AG09319 (cell line): ENCODE measurements around the gene CRIM1.
"Not testable (repeated sequence)": the region's sequence is repeated elsewhere in the genome, so short reads cannot be mapped to it uniquely, and the experiment has no call there.

Experiments used
- DNase-seq: peaks from one replicate; pipeline ENCODE4 v3.0.0-alpha.2; 2010; ENCODE audit warnings: low read depth; ENCODE audit errors: extremely low read depth
- CTCF ChIP-seq: IDR thresholded peaks from 2 replicates; pipeline ENCODE4 v1.5.1; 2011; ENCODE audit warnings: low read depth, mild to moderate bottlenecking, inconsistent platforms, low read length, moderate library complexity

The CRIM1 gene

GRCh38 chr2:36359067-36359466, 3.5 kb downstream of the CRIM1 start:
- TF ChIP-seq CTCF, result peak; percentile 28
- no peak for DNase-seq

GRCh38 chr2:36360063-36360462, 4.5 kb downstream of the CRIM1 start:
- no peak for TF ChIP-seq CTCF
- no peak for DNase-seq

GRCh38 chr2:36360834-36361233, 5.3 kb downstream of the CRIM1 start:
- DNase-seq, result no peak
- TF ChIP-seq CTCF, result no peak

GRCh38 chr2:36361396-36361795, 5.8 kb downstream of the CRIM1 start:
- DNase-seq, result no peak
- TF ChIP-seq CTCF, result no peak

- DNase-seq, result no peak
- no peak for TF ChIP-seq CTCF
These were observed 6.7 kb downstream of the CRIM1 start for GRCh38 chr2:36362291-36362690.

- DNase-seq, result not testable (repeated sequence)
These were observed 7.5 kb downstream of the CRIM1 start for GRCh38 chr2:36363085-36363484.

- no peak for TF ChIP-seq CTCF
- no peak for DNase-seq
These were observed 11.0 kb downstream of the CRIM1 start for GRCh38 chr2:36366491-36367120.

- no peak for TF ChIP-seq CTCF
- no peak for DNase-seq
These were observed 11.9 kb downstream of the CRIM1 start for GRCh38 chr2:36367486-36367885.
